ENCODE results near the gene BACH1. TPM values are rescaled to one million over a fixed set of nuclear protein-coding genes. Genes with fewer than 3 reads are reported as not detected.

BACH1 gene
- total RNA-seq, 2 experiments from 2014 or later = 27.3 to 28.2 TPM

- DNase-seq = no peak
- peaks cover 2% of the 10 kb centered on the region for H3K27me3 Mint-ChIP-seq
- no peak for TF ChIP-seq CTCF (IDR thresholded peaks at IDR 0.05)
- ChIA-PET CTCF (no interaction called here), POLR2A (interaction anchor here (0.9 kb wide), 1 partner anchor 11 kb away, joined by 3 read pairs; no protein-coding TSS in a partner anchor)
- no peaks in the 10 kb centered on the region for H3K4me1 Mint-ChIP-seq (ENCODE audit: low read depth)
- no peak for ATAC-seq
- intact Hi-C loops (cut with micrococcal nuclease) = no loop called here
- H3K4me3 Mint-ChIP-seq = no peak overlapping the region
- no peak overlapping the region for H3K27ac Mint-ChIP-seq
- peaks cover 20% of the 10 kb centered on the region for H3K9me3 Mint-ChIP-seq
- H3K36me3 Mint-ChIP-seq (ENCODE audit: low read depth) = peaks cover 13% of the 10 kb centered on the region
Measured at GRCh38 chr21:29256126-29256910, 42.4 kb upstream of the BACH1 start.

GRCh38 chr21:29257701-29258100 lies 41.0 kb upstream of the BACH1 start:
- Mint-ChIP-seq H3K4me3 (no peak overlapping the region), H3K27ac (no peak overlapping the region), H3K4me1 (ENCODE audit: low read depth) (no peaks in the 10 kb centered on the region), H3K36me3 (ENCODE audit: low read depth) (peaks cover 11% of the 10 kb centered on the region), H3K9me3 (peaks cover 20% of the 10 kb centered on the region), H3K27me3 (no peaks in the 10 kb centered on the region)
- ATAC-seq = no peak
- intact Hi-C loops (cut with micrococcal nuclease) = no loop called here
- no peak for DNase-seq
- TF ChIP-seq CTCF (IDR thresholded peaks at IDR 0.05) = no peak
- ChIA-PET CTCF (no interaction called here), POLR2A (no interaction called here)

- ATAC-seq = no peak
- no peak for TF ChIP-seq CTCF (IDR thresholded peaks at IDR 0.05)
- H3K36me3 Mint-ChIP-seq (ENCODE audit: low read depth) = peaks cover 7% of the 10 kb centered on the region
- H3K9me3 Mint-ChIP-seq = peaks cover 11% of the 10 kb centered on the region
- intact Hi-C loops (cut with micrococcal nuclease) = no loop called here
- no peak overlapping the region for H3K27ac Mint-ChIP-seq
- POLR2A ChIA-PET = no interaction called here
- CTCF ChIA-PET = no interaction called here
- H3K4me3 Mint-ChIP-seq = no peak overlapping the region
- DNase-seq = no peak
- H3K4me1 Mint-ChIP-seq (ENCODE audit: low read depth) = no peaks in the 10 kb centered on the region
- no peaks in the 10 kb centered on the region for H3K27me3 Mint-ChIP-seq
Measured at GRCh38 chr21:29258626-29259338, 39.9 kb upstream of the BACH1 start.

GRCh38 chr21:29260461-29260860 lies 38.3 kb upstream of the BACH1 start:
- no peak overlapping the region for H3K4me3 Mint-ChIP-seq
- H3K27ac Mint-ChIP-seq = no peak overlapping the region

More at GRCh38 chr21:29260461-29260860, 38.3 kb upstream of the BACH1 start:
- no peaks in the 10 kb centered on the region for H3K36me3 Mint-ChIP-seq (ENCODE audit: low read depth)
- no peak for ATAC-seq
- DNase-seq = no peak
- intact Hi-C loops (cut with micrococcal nuclease) = no loop called here
- POLR2A ChIA-PET = no interaction called here
- H3K4me1 Mint-ChIP-seq (ENCODE audit: low read depth) = no peaks in the 10 kb centered on the region
- no peak for TF ChIP-seq CTCF (IDR thresholded peaks at IDR 0.05)
- CTCF ChIA-PET = no interaction called here
- H3K9me3 Mint-ChIP-seq = no peaks in the 10 kb centered on the region
- no peaks in the 10 kb centered on the region for H3K27me3 Mint-ChIP-seq
